ENCODE measurements around the gene EFR3B.

EFR3B gene

GRCh38 chr2:25109822-25110221 lies 67.9 kb downstream of the EFR3B start:
- no peak for TF ChIP-seq CTCF (IDR thresholded peaks at IDR 0.05; ENCODE audit: low read depth, low read length, missing control alignments)
- DNase-seq (ENCODE audit: low read depth): no peak
- in situ Hi-C loops (cut with HindIII; ENCODE audit: low sequenced_read_pairs): no loop called here
- H3K4me3 ChIP-seq (ENCODE audit: low read depth, low read length): no peak overlapping the region

GRCh38 chr2:25112113-25112512 lies 70.2 kb downstream of the EFR3B start:
- H3K4me3 ChIP-seq (ENCODE audit: low read depth, low read length): no peak overlapping the region
- in situ Hi-C loops (cut with HindIII; ENCODE audit: low sequenced_read_pairs): no loop called here
- no peak for DNase-seq (ENCODE audit: low read depth)
- TF ChIP-seq CTCF (IDR thresholded peaks at IDR 0.05; ENCODE audit: low read depth, low read length, missing control alignments): no peak

- in situ Hi-C loops (cut with HindIII; ENCODE audit: low sequenced_read_pairs): no loop called here
- no peak for TF ChIP-seq CTCF (IDR thresholded peaks at IDR 0.05; ENCODE audit: low read depth, low read length, missing control alignments)
- no peak for DNase-seq (ENCODE audit: low read depth)
These were observed 73.5 kb downstream of the EFR3B start for GRCh38 chr2:25115249-25115883.

GRCh38 chr2:25115902-25116301 lies 74.0 kb downstream of the EFR3B start:
- no peak for TF ChIP-seq CTCF (IDR thresholded peaks at IDR 0.05; ENCODE audit: low read depth, low read length, missing control alignments)
- peak; percentile 23 for DNase-seq (ENCODE audit: low read depth)
- H3K4me3 ChIP-seq (ENCODE audit: low read depth, low read length): no peak overlapping the region
- in situ Hi-C loops (cut with HindIII; ENCODE audit: low sequenced_read_pairs): no loop called here

More at GRCh38 chr2:25115249-25115883, 73.5 kb downstream of the EFR3B start:
- no peak overlapping the region for H3K4me3 ChIP-seq (ENCODE audit: low read depth, low read length)

GRCh38 chr2:25116956-25117355 lies 75.1 kb downstream of the EFR3B start:
- no peak for TF ChIP-seq CTCF (IDR thresholded peaks at IDR 0.05; ENCODE audit: low read depth, low read length, missing control alignments)
- DNase-seq (ENCODE audit: low read depth): no peak
- in situ Hi-C loops (cut with HindIII; ENCODE audit: low sequenced_read_pairs): no loop called here
- no peak overlapping the region for H3K4me3 ChIP-seq (ENCODE audit: low read depth, low read length)

- no peak for TF ChIP-seq CTCF (IDR thresholded peaks at IDR 0.05; ENCODE audit: low read depth, low read length, missing control alignments)
- no peak for DNase-seq (ENCODE audit: low read depth)
- in situ Hi-C loops (cut with HindIII; ENCODE audit: low sequenced_read_pairs): no loop called here
- H3K4me3 ChIP-seq (ENCODE audit: low read depth, low read length): no peak overlapping the region
These were observed 77.4 kb downstream of the EFR3B start for GRCh38 chr2:25119263-25119662.
